Measurements from ENCODE around the gene PLOD1.
"Not testable (repeated sequence)": the region's sequence is repeated elsewhere in the genome, so short reads cannot be mapped to it uniquely, and the experiment has no call there.

Gene PLOD1

GRCh38 chr1:12008355-12008754 lies 73.8 kb downstream of the PLOD1 start:
- DNase-seq = not testable (repeated sequence)

- no peak for DNase-seq
Observed at GRCh38 chr1:12009318-12009947, 74.9 kb downstream of the PLOD1 start.

- DNase-seq = no peak
Observed at GRCh38 chr1:12010746-12011570, 76.4 kb downstream of the PLOD1 start.

- DNase-seq = no peak
Observed at GRCh38 chr1:12011998-12012397, 77.5 kb downstream of the PLOD1 start.

GRCh38 chr1:12012560-12013316 lies 78.2 kb downstream of the PLOD1 start:
- no peak for DNase-seq

GRCh38 chr1:12014141-12014991 lies 79.8 kb downstream of the PLOD1 start:
- DNase-seq = peak; percentile 42

- DNase-seq = no peak
Observed at GRCh38 chr1:12015001-12015491, 80.5 kb downstream of the PLOD1 start.

GRCh38 chr1:12015499-12015898 lies 81.0 kb downstream of the PLOD1 start:
- no peak for DNase-seq

- no peak for DNase-seq
Observed at GRCh38 chr1:12016182-12016581, 81.7 kb downstream of the PLOD1 start.

- DNase-seq = peak; percentile 35
Observed at GRCh38 chr1:12019858-12020509, 85.5 kb downstream of the PLOD1 start.

GRCh38 chr1:12021616-12022015 lies 87.1 kb downstream of the PLOD1 start:
- DNase-seq = no peak

GRCh38 chr1:12022036-12022435 lies 87.5 kb downstream of the PLOD1 start:
- no peak for DNase-seq
